ENCODE results near the gene RCOR1.

Gene RCOR1

DNA sequence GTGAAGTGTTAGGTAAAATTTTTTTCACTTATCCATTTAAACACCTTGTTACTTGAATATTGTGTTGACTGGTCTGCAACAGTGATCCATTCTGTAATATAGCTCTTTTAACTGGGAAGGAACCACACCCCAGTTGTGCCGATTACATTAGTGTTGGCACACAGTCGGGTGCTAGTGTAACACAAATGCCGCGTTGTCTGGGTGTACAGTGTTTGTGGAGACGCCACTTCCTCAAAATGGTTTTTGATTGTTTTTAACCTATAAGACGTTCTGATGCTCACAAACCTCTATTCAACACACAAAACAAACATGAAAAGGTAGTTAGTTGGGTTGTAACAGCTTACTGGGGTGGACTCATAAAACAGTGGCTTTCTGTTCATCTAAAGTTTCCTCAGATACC is 136.8 kb downstream of the RCOR1 start:
- no peak for DNase-seq

DNA sequence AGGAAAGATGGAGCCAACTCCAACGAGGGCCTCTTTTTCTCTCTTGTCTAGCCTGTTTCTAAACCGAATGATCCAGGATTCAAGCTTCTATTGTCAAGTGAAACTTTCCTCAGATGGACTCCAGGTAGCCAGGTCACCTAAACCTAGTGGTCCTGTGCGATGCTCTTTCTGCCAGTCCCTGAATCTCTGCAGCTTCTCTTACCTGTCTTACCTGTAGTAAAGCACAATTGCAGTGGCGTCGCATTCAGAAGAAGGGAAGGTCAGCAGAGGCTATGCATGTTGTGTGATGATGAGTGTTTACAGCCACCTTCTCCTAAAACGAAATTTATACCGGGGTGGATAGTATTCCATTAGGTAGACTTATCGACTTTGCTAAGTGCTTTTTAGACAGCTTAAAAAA is 137.4 kb downstream of the RCOR1 start:
- DNase-seq, result no peak

DNA sequence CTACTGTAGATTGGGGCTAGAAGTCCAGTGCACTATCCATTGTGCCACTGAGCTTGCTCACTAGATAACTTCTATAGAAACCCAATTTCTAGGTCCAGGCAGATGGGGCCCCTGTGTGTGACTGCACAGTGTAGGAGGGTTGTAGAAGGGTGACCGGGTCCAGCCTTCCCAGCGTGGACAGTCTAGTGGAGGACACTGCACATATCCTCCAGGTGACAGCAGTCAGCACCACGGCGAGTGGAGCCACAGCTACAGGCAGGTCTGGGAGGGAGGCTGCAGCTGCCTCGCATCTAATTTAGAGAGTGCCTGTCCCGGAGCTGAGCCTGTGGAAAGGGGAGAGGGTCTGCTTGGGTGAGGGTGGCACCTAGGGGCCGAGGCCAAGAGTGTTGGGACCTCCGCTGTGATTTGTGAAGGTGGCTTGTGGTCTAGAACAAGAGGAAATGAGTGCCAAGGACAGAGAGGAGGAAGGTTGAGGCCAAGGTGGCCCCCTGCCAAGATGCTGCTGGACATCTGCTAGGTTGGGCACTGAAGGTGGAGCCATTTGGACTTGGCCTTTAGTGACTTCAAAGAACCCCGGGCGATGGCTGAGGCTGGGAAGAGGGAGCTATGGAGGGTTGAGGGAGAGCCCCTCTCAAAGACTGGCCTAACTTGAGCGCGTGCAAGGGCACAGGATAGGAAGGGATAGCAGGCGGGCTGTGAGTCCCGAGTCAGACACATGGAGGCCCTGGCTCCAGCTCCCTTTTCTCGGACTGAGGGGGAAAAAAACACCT is 138.8 kb downstream of the RCOR1 start:
- DNase-seq, result no peak

DNA sequence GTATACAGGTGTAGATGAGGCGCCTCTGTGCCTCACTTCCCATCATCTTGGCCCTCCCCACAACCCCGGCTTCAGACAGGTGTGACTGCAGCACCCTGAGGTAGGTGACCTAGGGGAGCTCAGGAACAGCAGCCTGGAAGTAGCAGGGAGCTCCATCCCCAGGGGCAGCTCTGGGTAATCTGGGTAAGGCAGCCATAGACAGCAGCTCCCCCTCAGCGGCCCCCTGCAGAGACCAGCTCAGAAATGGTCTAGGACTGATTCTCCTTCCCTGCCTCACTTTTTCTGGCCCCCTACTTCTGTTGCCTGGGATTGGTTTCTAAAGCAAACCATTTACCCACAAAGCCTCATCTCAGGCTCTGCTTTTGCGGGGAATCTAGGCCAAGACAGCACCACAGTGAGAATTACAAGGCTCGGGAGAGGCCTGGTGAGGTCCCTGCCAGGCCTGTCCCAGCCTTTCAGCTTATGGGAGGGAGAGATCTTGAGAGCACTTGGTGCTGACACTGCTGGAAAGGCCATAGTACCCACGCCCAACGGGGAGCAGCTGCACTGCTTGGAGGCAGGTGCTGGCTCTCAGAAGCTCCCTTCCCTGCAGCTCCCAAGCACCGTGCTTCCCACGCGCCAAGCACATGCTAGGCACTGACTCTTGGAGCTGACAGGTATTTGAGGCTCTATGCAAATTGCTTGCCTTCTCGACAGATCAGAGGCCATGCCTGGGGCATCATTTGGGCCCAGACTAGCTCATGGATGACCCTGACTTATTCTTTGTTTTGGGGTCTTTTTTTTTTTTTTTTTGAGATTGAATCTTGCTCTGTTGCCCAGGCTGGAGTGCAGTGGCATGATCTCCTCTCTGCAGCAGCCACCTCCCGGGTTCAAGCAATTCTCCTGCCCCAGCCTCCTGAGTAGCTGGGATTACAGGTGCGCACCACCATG is 139.7 kb downstream of the RCOR1 start:
- no peak for DNase-seq

DNA sequence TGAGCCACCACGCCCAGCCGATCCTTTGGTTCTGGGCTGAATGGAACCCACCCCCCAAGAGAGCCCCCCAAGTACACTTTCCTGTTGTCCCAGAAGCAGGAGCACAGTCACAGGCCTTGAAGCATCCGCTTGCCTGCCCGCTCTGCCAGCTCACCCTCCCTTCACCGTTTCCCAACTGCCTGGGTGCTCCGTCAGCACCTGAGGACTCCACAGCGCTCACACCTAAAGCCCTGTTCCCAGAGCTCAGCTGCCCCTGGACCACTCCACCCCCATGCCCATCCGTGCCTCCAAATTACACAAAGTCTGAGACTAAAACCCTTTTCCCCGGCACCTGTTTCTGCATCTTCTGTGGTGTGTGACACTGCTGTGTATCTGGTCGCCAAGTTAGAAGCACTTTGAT is 140.5 kb downstream of the RCOR1 start:
- DNase-seq, result no peak

DNA sequence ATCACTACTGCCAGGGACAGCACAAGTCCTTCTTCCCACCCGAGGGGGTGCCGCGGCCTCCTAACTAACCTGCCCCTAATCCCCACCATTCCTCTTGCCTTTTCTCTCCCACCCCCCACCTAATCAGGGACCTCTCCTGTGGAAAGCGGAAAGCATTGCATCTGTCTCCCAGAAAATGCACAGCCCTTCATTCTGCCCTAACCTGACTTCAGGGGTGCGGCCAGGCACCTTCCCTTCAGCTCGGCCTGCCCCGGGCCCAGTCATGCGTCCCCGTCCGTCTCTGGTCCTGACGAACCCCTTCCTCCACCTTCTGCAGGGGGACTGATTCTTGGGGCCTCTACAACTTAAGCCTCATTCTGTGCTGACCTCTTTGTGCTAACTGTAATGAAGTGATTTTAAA is 140.9 kb downstream of the RCOR1 start:
- DNase-seq, result no peak

DNA sequence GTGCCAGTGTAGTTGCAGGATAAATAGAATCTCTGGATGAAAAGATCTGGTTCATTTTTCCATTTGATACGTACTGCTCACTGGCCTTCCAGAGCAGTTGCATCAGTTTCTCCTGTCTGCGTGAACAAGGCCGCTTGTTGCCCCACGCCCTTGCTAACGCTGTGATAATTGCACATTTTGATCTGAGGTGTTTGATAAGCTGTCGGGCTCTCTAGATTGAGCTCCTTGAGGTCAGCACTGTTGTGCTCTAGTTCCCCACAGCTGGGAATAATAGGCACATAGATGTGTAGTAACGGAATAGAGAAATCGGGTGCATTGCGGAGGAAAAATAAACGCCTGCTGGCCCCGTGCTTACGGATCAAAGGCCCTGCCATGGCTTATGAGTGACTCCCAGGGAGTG is 142.0 kb downstream of the RCOR1 start:
- DNase-seq, result no peak

DNA sequence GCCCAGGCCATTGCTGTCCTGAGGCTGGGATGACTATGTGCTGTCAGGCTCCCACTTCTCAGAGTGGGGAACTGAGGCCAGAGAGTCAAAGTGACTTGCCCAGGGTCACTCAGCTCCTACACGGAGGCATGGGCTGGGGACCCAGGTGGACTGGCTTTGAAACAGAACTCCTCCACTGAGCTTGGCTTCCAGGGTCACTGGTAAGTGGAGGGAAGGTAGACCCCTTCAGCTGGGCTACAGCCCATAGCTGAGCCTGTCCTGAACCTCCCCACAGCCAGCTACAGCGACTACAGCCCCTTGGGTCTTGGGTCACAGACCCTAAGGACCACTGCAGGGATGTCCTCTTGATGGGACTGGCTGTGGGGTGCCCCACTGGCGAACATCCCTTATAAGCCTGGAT is 144.5 kb downstream of the RCOR1 start:
- no peak for DNase-seq

DNA sequence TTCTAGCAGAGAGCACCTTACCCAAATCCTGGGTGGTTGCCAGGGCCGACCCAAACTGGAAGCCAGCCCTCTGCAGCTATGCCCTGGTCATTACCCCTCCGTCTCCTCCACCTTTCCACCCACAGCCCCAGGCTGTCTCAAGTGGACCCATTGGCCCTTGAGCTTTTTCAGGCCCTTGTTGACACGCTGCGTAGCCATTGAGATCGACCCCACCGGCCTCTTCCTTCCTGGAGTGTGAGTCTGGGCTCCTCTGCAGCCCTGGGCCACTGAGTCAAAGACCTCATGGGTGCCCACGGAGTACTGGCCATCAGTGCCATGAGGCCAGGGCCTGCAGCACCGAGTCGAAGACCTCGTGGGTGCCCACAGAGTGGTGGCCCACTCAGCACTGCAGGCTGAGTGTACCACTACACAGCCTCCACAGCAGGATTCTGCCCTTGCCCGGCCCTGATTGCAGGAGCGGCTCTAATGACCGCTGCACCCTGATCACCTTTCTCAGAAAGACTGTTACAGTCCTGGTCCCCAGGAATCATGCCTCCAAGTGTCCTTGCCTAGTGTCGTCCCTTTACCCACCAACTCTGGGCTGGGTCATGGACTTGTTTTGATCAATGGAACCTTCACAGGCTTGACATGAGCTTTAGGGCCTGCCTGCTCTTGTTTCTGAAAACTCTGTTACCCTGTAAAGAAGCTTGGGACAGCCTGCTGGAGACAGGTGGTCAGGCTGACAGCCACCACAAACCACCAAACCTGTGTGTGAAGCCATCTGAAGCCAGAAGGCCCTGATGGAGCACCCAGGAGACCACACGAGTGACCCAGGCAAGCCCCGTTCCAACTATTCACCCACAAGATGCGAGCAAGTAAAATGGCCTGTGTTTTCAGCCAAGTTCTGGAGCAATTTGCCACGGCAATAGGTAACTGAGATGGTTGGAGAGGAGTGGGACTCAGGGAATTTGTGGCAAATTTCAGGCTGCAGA is 145.2 kb downstream of the RCOR1 start:
- DNase-seq, result no peak

DNA sequence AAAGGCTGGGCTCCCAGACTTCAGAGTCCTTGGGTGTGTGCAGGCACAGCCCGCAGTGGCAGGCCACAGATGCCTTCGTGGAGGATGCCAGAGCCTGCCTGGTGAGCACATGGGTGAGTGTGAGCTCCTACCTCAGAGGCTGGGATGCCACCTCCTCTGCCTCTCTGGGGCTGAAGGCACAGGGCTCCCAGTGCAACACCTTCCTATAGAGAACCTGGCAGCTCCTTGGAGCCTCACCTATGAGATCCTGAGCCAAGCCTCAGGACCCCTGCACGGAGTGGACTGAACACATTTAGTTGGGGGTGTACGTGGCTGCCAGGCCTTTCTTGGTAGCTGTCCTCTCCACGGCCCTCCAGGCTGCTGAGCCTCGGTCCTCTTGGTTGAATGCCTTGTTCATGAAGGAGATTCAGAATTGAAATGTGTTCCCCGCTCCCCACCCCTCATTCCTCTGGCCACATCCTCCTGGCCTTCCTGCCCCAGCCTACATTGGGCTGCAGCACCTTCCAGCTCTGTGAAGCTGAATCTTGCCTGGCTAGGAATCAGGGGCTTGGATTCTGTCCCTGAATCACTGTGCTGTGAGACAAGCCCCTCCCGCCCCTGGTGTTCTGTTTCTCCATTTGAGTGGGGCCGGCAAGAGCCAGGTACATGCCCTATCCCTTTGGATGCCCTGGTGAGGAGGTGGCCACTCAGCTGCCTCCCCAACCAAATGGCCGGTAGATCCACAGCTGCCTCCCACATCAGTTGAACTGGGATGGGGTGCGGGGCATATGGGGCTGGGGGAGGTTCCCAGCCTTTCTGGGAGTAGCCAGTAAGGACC is 146.1 kb downstream of the RCOR1 start:
- no peak for DNase-seq

DNA sequence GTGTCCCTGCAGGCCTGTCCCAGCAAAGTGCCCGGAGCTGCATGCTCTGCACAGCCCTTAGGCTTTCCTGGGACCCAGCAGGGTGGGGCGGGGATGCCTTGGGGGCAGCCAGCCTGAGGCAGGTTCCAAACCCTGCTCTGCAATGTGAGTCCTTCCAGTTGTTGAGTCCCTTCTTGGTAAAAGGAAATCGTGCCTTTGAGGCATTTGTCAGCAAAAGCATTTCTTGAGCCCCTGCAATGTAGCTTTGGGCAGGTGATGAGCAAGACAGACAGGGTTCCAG is 146.7 kb downstream of the RCOR1 start:
- DNase-seq, result no peak

DNA sequence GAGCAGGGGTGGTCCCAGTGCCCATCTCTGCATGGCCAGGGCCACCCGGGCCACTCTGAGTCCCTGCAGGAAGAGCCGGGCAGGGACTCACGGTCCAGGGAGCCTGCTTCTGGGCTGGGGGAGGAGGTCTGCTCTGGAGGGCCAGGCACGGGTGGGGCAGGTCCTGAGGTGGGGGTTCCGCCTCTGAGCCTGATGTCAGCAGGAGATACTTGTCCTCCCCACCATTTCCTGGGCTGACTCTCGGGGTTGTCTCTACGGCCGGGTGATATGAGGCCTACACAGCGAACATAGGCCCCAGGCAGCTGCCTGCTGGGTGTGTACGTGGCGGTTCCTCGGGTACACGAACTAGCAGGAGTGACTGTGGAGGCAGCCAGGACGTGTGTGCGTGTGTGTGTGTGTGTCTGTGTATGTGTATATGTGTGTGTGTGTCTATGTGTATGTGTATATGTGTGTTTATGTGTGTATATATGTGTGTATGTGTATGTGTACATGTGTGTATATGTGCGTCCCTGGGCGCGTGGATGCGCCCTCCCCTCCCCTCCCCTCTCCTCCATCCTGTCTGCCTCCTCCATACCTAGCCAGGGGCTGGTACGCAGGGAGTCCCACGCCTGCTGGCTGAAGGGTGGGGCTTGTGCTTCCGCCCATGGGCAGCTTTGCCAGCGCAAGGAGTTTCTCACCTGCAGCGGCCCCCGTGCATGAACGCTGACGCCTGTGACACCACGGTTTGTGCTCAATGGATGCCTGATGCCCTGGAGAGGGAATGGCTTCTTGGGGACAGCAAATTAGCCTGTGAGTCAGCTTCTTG is 154.4 kb downstream of the RCOR1 start:
- DNase-seq, result no peak

DNA sequence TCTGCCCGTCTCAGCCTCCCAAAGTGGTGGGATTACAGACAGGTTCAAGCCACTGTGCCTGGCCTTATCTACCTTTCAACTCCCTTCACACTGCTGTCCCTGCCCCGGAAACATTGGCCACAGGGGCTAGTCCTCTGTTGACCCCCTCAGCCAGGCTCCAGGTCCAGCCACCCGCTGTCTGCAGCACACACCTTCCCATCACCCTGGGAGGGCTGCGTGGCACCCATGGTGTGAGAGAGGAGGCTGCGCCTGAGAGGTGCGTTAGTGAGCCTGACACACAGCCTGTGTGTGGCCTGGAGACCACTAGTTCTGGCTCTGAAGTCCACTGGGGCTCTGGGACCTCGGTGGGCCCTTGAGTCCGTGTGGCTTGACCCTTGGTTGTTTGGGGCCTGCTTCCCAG is 156.4 kb downstream of the RCOR1 start:
- DNase-seq, result no peak

DNA sequence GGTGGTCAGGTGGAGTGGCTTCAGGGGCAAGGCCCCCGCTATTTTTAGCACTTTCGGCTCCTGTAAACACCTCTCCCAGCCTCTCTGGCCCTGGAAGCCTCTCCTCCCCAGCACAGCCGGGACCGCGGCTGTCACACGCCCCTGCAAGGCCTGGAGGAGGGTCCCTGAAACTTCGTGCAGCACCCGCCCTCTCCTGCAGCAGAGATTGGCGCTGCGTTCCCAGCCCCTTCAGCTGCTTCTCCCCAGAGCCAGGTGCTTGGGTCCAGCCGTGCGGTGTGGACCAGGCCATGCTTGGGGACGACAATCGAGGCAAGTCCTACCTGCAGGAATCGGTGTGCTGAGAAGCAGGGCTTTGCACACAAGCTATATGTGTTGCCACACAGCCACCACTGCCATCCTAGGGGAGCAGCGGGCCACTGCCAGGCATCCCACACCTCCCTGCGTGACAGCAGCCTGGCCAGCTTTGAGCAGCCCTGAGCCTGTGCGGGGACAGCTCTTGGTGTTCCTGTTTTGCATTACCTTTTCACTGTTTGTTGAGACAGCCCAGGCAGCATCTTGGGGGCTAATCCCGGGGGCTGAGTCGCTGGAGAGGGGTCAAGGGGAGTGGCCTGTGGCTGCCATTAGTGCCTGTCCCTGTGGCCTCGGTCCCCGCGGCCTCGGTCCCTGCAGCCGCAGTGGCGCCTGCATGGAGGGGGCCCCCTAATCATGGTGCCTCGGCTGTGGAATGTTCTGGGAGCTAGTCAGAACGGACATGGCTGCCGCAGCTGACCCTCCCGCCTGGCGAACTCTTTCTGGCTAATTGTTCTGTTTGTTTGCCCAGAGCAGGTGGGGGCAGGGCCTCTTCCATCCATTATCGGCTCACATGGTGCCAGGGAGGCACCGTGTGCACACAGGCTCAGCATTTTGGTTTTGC is 157.2 kb downstream of the RCOR1 start:
- no peak for DNase-seq

DNA sequence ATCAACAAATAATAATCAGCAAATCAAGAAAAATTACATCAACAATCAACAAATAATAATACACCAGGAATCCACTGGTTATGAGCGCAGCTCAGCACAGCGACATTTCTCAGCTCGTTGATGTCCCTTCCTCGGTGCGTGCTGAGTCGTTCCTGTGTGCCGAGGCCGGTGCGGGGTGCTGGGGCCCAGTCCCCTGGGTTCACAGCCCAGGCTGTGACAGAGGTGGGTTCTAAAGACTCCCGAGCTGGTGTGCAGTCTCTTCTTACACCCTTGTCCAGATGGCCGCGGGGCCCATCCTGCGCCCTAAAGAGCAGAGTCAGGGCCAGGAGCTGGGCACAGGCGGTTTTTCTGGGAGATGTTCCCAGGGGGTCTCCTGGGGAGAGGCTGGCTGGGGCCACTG is 157.9 kb downstream of the RCOR1 start:
- no peak for DNase-seq

DNA sequence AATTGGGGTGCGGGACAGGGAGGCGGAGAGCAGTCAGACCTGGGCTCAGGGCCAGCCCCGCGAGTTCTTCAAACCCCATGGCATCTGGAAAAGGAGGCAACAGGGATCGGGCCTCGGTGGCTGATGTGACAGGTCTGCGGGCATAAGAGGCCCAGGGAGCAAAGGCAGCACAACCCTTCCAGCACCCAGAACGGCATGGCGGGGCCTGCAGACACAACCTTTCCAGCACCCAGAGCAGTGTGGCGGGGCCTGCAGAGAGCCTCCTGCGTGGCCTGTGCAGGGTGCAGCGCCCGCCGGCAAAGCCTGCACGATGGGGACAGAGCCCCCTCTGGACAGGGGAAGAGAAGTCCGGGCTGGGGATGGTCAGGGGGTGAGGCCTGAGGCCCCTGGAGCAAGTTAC is 158.6 kb downstream of the RCOR1 start:
- DNase-seq, result no peak

DNA sequence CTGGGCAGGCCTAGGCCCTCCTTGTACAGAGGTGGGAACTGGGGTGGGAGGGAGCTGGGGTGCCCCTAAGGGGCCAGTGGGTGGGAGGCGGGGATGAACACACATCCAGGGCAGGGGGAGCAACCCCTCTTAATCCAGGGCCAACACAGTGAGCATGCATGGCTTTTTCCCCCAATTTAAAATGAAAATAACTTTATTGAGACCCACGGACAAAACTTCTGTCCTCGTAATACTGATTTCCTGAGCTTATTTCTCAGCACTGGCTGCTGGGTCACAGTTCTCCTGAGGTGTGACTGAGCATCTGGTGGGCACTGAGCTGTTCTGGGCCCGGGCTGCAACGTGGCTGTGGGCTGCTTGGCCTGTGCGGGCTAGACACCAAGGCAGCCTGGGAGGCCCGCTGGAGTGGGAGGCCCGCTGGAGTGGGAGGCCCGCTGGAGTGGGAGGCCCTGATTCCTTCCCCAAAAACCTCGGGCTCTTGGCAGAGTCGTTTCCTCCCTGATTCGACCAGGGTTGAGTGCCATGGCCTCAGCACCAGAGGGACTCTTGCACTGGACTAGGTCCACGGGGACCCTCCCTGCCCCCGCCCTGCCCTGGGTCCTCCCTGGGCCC is 159.9 kb downstream of the RCOR1 start:
- no peak for DNase-seq

DNA sequence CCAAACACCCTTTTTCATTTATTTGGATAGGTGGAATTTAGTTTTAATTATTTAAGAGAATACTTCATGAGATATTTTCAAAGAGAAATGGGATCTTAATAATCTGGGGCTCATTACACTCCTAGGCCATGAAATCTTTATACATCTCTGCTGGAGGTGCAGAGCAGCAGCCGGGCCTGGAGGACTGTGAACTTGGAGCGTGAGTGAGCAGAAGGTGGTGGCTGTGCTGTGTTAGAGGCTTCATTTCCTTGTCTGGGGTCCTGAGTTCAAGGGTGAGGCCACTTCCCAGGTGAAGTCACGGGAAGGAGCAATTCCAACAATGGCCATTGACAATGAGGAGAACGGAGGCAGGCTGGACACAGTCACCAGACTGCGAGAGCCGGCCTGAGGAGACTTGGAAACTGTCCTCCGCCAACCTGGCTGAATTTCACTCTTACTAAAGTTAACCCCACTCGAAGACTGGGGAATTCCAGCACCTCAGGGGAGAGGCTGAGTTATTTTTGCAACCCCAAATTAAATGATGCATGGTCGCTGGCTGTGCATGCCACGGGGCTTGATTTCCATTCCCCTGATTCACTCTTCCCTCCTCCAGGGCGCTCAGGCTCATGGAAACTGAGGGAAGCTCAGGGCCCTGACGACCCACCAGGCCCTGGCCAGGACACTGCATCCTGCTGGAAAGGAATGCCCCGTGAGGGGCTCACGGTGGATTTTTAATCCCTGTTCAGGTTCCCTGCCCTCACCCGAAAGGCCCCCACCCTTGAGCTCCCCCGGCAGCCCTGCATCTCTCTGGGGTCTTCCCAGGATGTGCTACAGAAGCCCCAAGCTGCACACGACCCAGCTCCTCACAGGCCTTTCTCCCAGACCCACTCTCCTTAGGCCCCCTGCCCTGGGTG is 162.2 kb downstream of the RCOR1 start:
- DNase-seq, result no peak

DNA sequence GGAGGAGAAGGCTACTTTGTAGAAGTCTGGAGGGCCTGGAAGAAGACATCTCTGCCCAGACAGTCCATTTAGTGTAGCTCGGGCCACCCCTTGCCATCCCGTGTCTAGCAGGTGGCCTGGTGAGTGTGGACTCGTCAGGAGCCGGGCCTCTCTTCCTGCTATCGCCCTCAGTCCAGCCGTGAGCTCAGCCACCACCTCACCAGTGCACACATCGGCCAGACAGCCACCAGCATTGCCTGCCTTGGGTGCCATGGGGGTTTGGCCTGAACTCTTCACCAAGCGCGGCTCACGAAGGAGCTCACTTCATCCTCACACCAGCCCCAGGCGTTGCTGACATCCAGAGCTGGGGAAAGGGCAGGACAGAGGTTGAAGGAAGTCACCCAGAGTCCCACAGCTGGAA is 165.2 kb downstream of the RCOR1 start:
- DNase-seq, result no peak

Measured in activated CD4-positive, CD25-positive, alpha-beta regulatory T cell (primary cell).